CMK (cell line): ENCODE measurements around the gene NPIPA2.
"Not testable (repeated sequence)": the region's sequence is repeated elsewhere in the genome, so short reads cannot be mapped to it uniquely, and the experiment has no call there.

Experiments
- DNase-seq: peaks from one replicate; pipeline ENCODE4 v3.0.0-alpha.2; 2010; ENCODE audit warnings: low read depth

NPIPA2 gene

DNA sequence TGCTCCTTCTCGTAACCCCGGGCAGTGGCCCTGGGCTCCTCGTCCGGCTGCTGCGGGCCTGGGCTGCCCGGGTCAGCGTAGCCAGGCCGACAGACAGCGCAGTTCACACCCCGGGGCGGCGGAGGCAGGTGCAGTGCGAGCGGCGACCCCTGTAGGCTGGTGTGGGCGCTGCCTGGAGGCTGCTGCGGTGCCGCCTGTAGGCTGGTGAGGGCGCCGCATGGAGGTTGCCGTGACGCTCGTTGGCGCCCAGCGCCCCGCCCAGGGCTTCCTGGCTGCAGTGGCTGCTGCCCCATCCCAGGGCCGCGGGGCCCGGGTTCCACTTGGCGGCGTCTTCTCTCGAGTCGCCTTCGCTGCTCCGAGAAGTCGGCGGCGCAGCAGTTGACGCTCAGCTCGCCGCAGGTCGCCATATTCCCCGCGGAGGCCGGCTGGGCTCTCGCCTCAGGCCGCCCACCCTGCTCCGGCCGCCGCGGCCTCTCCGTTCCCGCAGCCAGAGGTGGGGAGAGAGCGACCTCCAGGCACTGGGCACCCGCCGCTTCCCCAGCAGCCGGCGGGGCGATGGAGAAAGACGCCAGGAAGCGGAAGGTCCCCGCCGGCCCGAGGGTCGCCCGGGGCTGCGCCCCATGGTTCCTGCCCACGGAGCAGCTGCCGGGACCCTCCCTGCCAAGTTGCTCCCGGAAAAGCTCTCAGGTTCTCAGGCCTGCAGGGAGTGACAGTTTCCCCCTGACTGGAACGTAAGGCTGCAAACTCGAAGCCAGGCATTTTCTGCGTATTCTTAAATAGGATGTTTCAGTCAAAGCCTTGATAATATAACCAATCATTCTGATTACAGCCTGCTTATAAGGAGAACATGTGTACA is at the start of gene NPIPA2:
TSS of gene NPIPA2 (plus strand) at position 261 of the 856 bp plus-strand sequence. CDS start 5,533 bp downstream, outside the sequence.
- DNase-seq = not testable (repeated sequence)

GRCh38 chr16:14694129-14694528 is 48.2 kb upstream of the NPIPA2 start, which contains the start of gene PLA2G10:
Gene PLA2G10, minus strand, starts transcription at chr16:14694308. Its CDS starts 79 bp downstream, at chr16:14694229.
- not testable (repeated sequence) for DNase-seq

GRCh38 chr16:14701859-14702258 is 40.5 kb upstream of the NPIPA2 start:
- DNase-seq = not testable (repeated sequence)

- not testable (repeated sequence) for DNase-seq
These were observed 39.7 kb upstream of the NPIPA2 start for GRCh38 chr16:14702672-14703071.

- DNase-seq = not testable (repeated sequence)
These were observed 38.9 kb upstream of the NPIPA2 start, which contains the start of gene NPIPA3 for GRCh38 chr16:14703156-14704011. Gene NPIPA3, plus strand, starts transcription at chr16:14703411. Its CDS starts 5,533 bp downstream, at chr16:14708944.

DNA sequence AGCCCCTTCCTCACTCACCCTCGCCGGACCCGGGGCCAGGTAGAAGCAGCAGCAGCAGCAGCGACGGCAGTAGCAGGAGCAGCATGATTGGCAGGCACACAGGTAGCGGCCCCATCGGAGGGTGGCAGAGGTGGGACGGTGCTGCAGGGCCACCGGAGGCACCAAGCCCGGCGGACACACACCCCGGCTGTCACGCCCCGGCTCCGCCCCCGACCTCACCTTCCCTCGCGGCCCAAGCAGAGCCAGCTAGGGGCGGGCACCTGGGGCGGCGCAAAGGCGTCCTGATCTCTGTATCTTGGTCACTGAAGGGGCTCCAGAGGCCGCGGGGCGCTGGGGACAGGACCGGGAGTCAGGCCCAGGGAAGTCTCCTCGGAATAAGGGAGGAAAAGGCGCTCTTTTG is 9.1 kb upstream of the NPIPA2 start:
- not testable (repeated sequence) for DNase-seq

GRCh38 chr16:14740832-14741385 is 1.4 kb upstream of the NPIPA2 start:
- DNase-seq = not testable (repeated sequence)

- not testable (repeated sequence) for DNase-seq
These were observed 539 bp upstream of the NPIPA2 start for GRCh38 chr16:14741794-14742193.

GRCh38 chr16:14773654-14774053 is 31.3 kb downstream of the NPIPA2 start:
- not testable (repeated sequence) for DNase-seq

GRCh38 chr16:14775624-14776023 is 33.3 kb downstream of the NPIPA2 start:
- DNase-seq = not testable (repeated sequence)

DNA sequence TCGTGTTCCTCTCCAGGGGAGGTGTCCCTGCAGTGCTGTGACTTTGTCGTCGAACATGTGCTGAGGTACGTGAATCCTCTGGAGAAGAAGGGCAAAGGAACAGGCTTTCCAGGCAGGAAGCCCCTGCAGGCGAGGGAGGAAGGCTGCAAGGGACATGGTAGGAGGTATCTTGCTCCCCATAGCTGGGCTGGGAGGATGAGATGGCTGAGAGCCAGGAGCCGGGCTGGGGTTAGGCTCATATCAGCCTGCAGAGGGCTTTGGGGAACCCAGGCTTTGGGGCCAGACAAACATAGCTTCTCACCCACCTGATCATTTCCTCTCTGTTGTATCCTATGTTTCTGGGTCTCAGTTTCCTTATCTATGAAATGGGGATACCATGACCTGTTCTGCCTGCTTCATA is 34.4 kb downstream of the NPIPA2 start:
- DNase-seq = not testable (repeated sequence)

DNA sequence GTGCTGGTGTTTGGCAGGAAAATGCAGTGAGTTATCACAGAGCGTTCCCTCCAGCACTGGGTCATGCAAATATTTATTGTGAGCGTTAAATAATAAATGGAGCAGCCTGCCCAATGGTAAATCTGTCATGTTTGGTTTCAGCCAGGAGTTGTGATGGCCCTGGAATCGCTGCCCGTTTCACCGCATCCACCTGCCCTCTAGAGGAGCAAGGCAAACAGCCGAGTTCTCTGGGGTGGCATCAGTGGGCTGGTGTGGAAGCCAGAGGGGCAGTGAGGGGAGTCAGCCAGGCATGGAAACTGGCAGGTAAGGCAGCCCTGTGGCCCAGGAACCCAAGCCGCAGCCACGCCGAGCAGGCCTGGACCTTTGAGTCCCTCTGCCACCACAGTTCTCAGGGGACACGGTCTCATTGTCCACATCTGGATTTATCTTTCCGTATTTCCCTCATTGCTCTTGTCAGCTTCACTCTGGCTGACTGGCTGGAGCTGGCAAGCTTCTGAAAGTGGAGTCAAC is 37.1 kb downstream of the NPIPA2 start:
- not testable (repeated sequence) for DNase-seq

DNA sequence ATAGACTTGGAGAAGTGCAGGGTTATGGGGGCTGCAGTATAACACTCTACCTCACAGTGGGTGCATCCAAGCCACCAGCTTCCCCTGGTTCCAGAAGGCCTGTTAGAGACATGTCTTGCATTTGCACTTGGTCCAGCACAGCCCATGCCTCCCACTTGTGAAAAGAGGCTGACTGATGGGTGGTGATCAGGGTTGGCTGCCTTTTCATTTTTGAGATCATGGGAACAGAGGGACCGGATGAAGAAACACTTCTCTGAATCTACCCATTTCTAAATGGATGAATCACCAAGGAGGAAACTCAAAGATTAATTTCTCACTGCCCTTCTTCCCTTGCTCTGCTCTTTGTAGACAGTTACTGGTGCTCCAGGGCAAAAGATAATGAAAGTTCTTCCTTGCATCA is 43.8 kb downstream of the NPIPA2 start:
- not testable (repeated sequence) for DNase-seq

DNA sequence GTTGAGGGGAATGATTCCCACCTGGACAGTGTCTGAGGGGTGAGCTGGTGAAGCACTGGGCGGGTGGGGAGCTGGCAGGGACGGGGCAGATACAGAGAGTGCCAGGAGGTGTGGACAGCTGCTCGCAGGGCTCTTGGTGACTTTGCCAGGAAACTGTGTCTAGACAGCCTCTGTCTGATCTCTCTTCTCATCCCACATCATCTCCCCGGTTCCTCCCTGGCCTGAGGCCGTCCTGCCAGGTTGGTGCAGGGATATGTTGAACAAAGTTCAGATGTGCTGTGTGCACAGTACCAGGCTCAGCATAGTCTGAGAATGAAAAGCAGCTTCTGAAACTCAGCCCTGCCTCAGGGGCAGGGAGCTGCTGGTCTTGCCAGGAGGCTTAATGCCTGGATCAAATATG is 47.2 kb downstream of the NPIPA2 start:
- not testable (repeated sequence) for DNase-seq

- DNase-seq = not testable (repeated sequence)
These were observed 48.1 kb downstream of the NPIPA2 start for GRCh38 chr16:14790320-14790956.

- not testable (repeated sequence) for DNase-seq
These were observed 50.6 kb downstream of the NPIPA2 start for GRCh38 chr16:14792914-14793313.

- not testable (repeated sequence) for DNase-seq
These were observed 55.2 kb downstream of the NPIPA2 start for GRCh38 chr16:14797558-14797957.

DNA sequence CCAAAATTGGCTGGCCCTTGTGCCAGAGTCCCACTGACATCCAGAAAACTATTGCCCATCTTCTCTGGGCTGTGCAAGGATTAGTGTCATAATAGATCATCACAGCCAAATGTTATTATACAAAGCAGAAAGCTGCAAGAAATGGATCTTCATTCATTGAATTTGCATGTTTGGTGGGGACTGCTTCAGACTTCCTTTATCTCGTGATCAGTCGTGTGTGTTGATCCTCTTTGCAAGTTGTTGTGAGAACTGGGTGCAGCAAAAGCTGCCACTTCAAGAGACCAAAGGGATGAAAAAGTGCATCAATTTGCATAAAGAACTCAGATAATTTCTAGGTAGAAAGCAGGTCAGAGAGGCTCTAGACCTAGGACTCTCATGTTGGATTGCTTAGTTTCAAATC is 61.2 kb downstream of the NPIPA2 start:
- not testable (repeated sequence) for DNase-seq

- not testable (repeated sequence) for DNase-seq
These were observed 64.9 kb downstream of the NPIPA2 start for GRCh38 chr16:14807184-14807678.

GRCh38 chr16:14813890-14814289 is 71.6 kb downstream of the NPIPA2 start:
- DNase-seq = not testable (repeated sequence)
